Right lobe of liver (tissue), 6 donors: ENCODE results near the gene MACC1. TPM values are rescaled to one million over a fixed set of nuclear protein-coding genes. Genes with fewer than 3 reads are reported as not detected.

Experiments used
- ATAC-seq, 4 donors: fragments of 200-7000 bp; cut with Tn5 transposase; one replicate each; pipeline ENCODE4 v1.9.1; 2020; ENCODE audit warnings: mild to moderate bottlenecking in 4 of 4, moderate library complexity in 4 of 4
- DNase-seq, 3 donors: peaks; one replicate each; pipeline ENCODE4 v3.0.0-alpha.2; 2020
- H3K27ac ChIP-seq, 3 donors: fragments of 200-600 bp; one replicate each; pipeline ENCODE4 v1.8.0; 2022
- H3K27me3 ChIP-seq, 2 donors: fragments of 200-600 bp; one replicate each; pipeline ENCODE4 v1.8.0; 2022
- H3K36me3 ChIP-seq, 4 donors: fragments of 200-600 bp; sonication (generic) in 1 of 4; one replicate each; pipeline versions ENCODE4 v1.5.1 to v1.8.0; 2017 to 2022; ENCODE audit warnings: control low read depth in 1 of 4
- H3K4me1 ChIP-seq, 4 donors: fragments of 200-600 bp; sonication (generic) in 1 of 4; one replicate each; pipeline versions ENCODE4 v1.5.1 to v1.8.0; 2017 to 2022; ENCODE audit warnings: control low read depth in 1 of 4
- H3K4me3 ChIP-seq, 3 donors: fragments of 200-600 bp; one replicate each; pipeline ENCODE4 v1.8.0; 2022
- H3K9me3 ChIP-seq, 4 donors: fragments of 200-600 bp; sonication (generic) in 1 of 4; one replicate each; pipeline versions ENCODE4 v1.5.1 to v1.8.0; 2017 to 2022; ENCODE audit warnings: control low read depth in 1 of 4
- POLR2A ChIP-seq: fragments of 450-650 bp; IDR thresholded peaks from one replicate; pipeline ENCODE4 v1.6.1; 2017; ENCODE audit warnings: antibody characterized with exemption, mild to moderate bottlenecking
- WGBS: methylation state at CpG from one replicate; pipeline ENCODE4 v1.1.6; 2018; ENCODE audit warnings: low coverage, low lambda C conversion rate; ENCODE audit not compliant: insufficient coverage; ENCODE audit errors: missing lambda C conversion rate; 5-methylcytosine and 5-hydroxymethylcytosine counted together
- intact Hi-C, 2 donors: fragments of 100-400 bp; cut with DNase I; formaldehyde crosslinking; loops; one replicate each; pipeline versions ENCODE4 v1.11.2 to v1.14.1; 2022
- total RNA-seq, 6 experiments: library from RNA; depleted of rRNA in 2 of 6; stranded (reverse); fragments of >200 nt in 2 of 6; fragmentation: NEBNext Ultra II Directional in 3 of 6; extraction: Animal tissue kit (Norgen Biotek cat#: 25700) in 3 of 6; gene quantifications; one replicate each; pipeline versions ENCODE4 v1.1.0 to v1.2.4, GENCODE V29; 2016 to 2023
- TF ChIP-seq, protein P1 (sequence below), 4 donors: fragments of 200-600 bp in 3 of 4; fragments of 450-650 bp in 1 of 4; IDR thresholded peaks; one replicate each; pipeline versions ENCODE4 v1.5.1 to v1.8.0; 2016 to 2022; ENCODE audit warnings: antibody characterized with exemption in 4 of 4, mild to moderate bottlenecking in 2 of 4
- donor health status: DM: no; HTN: yes; CAD: no.
- donor health status: DM: no; HTN: no; CAD: no.
- donor health status: DM: no; HTN: no; CAD: no.
- donor health status: DM: no; HTN: yes; CAD: no.
- donor health status: DM: no; HTN: yes; CAD: no.

Gene MACC1
- total RNA-seq, 6 experiments from 2014 or later, result 0.13 to 0.93 (median 0.32) TPM

DNA sequence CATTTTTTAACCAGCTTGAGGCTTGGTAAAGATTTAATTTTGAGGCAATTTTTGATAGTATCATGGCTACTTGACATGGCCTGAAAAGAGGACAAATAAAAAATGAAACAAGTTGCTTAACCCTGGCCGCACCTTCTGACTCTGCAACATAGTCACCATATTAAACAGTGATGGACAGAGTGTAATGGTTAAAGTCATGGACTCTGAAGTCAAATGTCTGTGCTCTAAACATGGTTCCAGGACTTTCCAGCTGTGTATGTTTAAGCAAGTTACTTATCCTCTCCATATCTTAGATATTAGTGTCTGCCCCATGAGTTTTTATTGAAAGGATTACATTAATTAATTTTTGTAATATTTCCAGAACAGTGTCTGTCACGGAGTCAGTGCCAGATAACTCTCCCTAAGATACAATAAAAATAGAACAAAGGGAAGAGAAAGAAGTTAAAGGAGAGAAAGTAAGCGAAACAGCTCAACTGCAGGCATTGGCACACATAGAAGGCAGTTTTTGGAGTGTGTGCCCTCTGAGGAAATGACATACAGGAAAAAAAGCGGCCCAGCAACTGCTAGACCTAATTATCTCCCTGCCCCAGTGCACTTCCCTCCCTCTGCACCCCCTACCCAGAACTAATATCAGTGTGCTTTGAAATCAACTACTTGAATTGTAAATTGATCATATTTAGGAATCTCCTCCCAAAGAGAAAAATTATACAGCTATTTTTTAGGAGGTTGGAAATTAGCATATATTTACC lies 65.3 kb downstream of the MACC1 start:
- H3K4me1 ChIP-seq, result no peaks in the 10 kb centered on the region
- no peaks in the 10 kb centered on the region for H3K9me3 ChIP-seq
- intact Hi-C loops, result no loop called here
- no peaks in the 10 kb centered on the region for H3K36me3 ChIP-seq
- no peak overlapping the region for H3K27ac ChIP-seq
- 34% methylated on average over 4 of the region's 4 CpGs for WGBS
- TF ChIP-seq POLR2A, result no peak
- TF ChIP-seq, protein P1, sequence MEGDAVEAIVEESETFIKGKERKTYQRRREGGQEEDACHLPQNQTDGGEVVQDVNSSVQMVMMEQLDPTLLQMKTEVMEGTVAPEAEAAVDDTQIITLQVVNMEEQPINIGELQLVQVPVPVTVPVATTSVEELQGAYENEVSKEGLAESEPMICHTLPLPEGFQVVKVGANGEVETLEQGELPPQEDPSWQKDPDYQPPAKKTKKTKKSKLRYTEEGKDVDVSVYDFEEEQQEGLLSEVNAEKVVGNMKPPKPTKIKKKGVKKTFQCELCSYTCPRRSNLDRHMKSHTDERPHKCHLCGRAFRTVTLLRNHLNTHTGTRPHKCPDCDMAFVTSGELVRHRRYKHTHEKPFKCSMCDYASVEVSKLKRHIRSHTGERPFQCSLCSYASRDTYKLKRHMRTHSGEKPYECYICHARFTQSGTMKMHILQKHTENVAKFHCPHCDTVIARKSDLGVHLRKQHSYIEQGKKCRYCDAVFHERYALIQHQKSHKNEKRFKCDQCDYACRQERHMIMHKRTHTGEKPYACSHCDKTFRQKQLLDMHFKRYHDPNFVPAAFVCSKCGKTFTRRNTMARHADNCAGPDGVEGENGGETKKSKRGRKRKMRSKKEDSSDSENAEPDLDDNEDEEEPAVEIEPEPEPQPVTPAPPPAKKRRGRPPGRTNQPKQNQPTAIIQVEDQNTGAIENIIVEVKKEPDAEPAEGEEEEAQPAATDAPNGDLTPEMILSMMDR (IDR thresholded peaks at IDR 0.05), result no peak
- H3K27me3 ChIP-seq, result no peaks in the 10 kb centered on the region
- no peak overlapping the region for H3K4me3 ChIP-seq
- ATAC-seq (no peak), DNase-seq (no peak)

DNA sequence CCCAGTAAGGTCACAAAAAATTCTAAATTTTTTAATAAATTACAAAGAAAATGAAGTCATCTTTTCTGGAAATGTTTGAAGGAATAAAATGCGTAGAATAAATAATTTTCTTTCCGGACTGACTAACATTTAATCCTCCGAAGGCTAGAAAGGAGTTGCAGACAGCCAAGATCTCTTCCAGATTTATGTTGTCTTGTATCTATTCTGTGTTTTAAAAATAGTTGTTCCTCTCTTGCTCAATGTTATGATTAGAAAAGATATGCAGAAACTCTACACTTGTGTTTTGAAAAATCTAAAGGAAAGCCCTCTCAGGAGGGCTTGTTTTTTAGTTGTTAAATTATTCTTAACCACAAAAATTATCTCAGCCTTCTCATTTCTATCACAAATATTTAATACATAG lies 70.7 kb downstream of the MACC1 start:
- Histone ChIP-seq H3K4me3 (no peak overlapping the region), H3K4me1 (no peaks in the 10 kb centered on the region), H3K36me3 (no peaks in the 10 kb centered on the region), H3K9me3 (no peaks in the 10 kb centered on the region), H3K27me3 (no peaks in the 10 kb centered on the region), H3K27ac (no peak overlapping the region)
- ATAC-seq (no peak), DNase-seq (no peak)
- WGBS, result 45% methylated on average over 3 of the region's 3 CpGs
- intact Hi-C loops, result no loop called here
- TF ChIP-seq POLR2A, result no peak
- TF ChIP-seq, protein P1 (IDR thresholded peaks at IDR 0.05), result no peak

DNA sequence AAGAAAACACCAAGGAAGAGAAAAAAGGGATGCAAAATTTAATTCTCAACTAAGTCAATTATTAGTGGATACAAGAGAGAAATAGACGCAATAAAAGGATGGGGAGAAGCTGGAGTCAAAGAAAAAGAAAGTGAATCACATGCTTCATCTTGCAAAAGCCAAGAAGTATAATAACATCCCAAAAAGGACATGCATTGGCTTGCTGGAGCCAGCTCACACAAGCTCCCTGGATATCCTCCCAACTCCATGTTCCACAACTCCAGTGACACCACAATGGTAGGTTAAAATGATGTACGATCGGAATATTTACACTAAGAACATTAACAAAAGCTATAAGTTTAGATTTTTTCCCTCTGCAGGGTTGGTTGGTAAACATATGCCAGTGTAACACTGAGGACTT lies 72.4 kb downstream of the MACC1 start:
- WGBS, result 52% methylated on average over 3 of the region's 3 CpGs
- DNase-seq (no peak), ATAC-seq (no peak)
- no peak for TF ChIP-seq POLR2A
- TF ChIP-seq, protein P1 (IDR thresholded peaks at IDR 0.05), result no peak
- Histone ChIP-seq H3K4me1 (no peaks in the 10 kb centered on the region), H3K27ac (no peak overlapping the region), H3K36me3 (no peaks in the 10 kb centered on the region), H3K27me3 (no peaks in the 10 kb centered on the region), H3K9me3 (no peaks in the 10 kb centered on the region), H3K4me3 (no peak overlapping the region)
- intact Hi-C loops, result no loop called here

DNA sequence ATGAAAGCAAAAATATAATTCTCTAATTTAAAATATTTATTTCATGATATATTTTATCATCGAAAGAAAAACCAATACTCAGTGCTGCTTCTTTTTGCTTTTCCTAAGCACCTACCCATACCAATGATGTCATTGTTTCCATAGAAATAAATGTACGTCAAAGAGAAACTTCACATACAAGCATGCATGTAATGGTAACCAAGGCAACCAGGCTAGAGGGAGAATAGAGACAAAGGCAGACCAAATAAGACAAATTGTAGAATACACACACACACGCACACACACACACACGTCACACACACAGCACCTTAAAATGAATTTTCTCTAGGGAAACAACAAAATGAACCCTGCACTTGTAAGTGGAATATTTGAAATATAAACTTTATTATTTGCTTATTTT lies 75.5 kb downstream of the MACC1 start:
- TF ChIP-seq POLR2A, result no peak
- TF ChIP-seq, protein P1 (IDR thresholded peaks at IDR 0.05), result no peak
- intact Hi-C loops, result no loop called here
- DNase-seq (no peak), ATAC-seq (no peak)
- Histone ChIP-seq H3K4me1 (no peaks in the 10 kb centered on the region), H3K36me3 (no peaks in the 10 kb centered on the region), H3K9me3 (no peaks in the 10 kb centered on the region), H3K27ac (no peak overlapping the region), H3K4me3 (no peak overlapping the region), H3K27me3 (no peaks in the 10 kb centered on the region)
- whole genome bisulfite sequencing, result 55% methylated on average over 4 of the region's 4 CpGs
